Hippocampal formation (tissue), 2 donors: ENCODE results near the gene GABRR2.

ENCODE experiments used
- DNase-seq, 2 donors: peaks; one replicate each; lab custom pipeline; 2025; lab: John Stamatoyannopoulos, UW

GABRR2 gene

GRCh38 chr6:89208551-89208950 is 106.5 kb downstream of the GABRR2 start:
- no peak for DNase-seq
